K562 (cell line): ENCODE measurements around the gene CHD6. TPM values are rescaled to one million over a fixed set of nuclear protein-coding genes. Genes with fewer than 3 reads are reported as not detected.

ENCODE experiments used
- ATAC-seq: fragments of 200-7000 bp; cut with Tn5 transposase; 3 replicates; pipeline ENCODE4 v1.9.1; 2020; ENCODE audit warnings: moderate library complexity
- BruUV-seq: library from RNA; stranded (reverse); fragments of 400-500 nt; replicated peaks from 2 replicates; lab custom pipeline; 2021; lab: Mats Ljungman, UMichigan
- CTCF ChIA-PET: fragments of 300-600 bp; formaldehyde crosslinking; extraction: SDS; loops from one replicate; lab custom pipeline; 2021; ENCODE audit warnings: low intra/inter-chr PET ratio; lab: Yijun Ruan, JAX
- POLR2A ChIA-PET: fragments of 300-600, 350-650 bp; sonication (Branson Sonifier 250); formaldehyde crosslinking; extraction: SDS; loops from one replicate; lab custom pipeline; 2021; ENCODE audit warnings: antibody characterized with exemption, inconsistent platforms; lab: Yijun Ruan, JAX
- DNase-seq, 4 experiments: peaks; one replicate each; pipeline versions ENCODE4 v3.0.0 to v3.0.0-alpha.2; 2011 to 2018; ENCODE audit warnings: low spot score in 3 of 4, mixed read lengths in 3 of 4; ENCODE audit errors: extremely low read depth in 1 of 4
- FAIRE-seq: peaks from 2 replicates; lab custom pipeline; 2011; peaks lifted over from hg19 to GRCh38; lab: Jason Lieb, UNC
- H2AFZ ChIP-seq: 2 replicates; pipeline ENCODE4 v1.6.0; 2011; ENCODE audit warnings: low read depth, low read length, control low read depth, inconsistent platforms
- H3K27ac ChIP-seq: fragments of 200-600 bp; 3 replicates; pipeline ENCODE4 v1.8.0; 2011; ENCODE audit warnings: low read depth, mild to moderate bottlenecking, control low read depth, inconsistent platforms, low read length, moderate library complexity, mixed read lengths; ENCODE audit errors: extremely low read depth
- H3K27me3 ChIP-seq, 2 experiments: fragments of 300-600 bp in 1 of 2; 2 replicates in 1 of 2; 3 replicates in 1 of 2; pipeline versions ENCODE4 v1.6.0 to v1.8.0; 2011; ENCODE audit warnings: inconsistent platforms in 2 of 2, low read length in 2 of 2, mild to moderate bottlenecking in 1 of 2, mixed read lengths in 1 of 2, moderate library complexity in 1 of 2; ENCODE audit not compliant: control insufficient read depth in 2 of 2, insufficient read depth in 2 of 2
- H3K36me3 ChIP-seq: fragments of 300-600 bp; 3 replicates; pipeline ENCODE4 v1.8.0; 2011; ENCODE audit warnings: mild to moderate bottlenecking, low read length, inconsistent platforms; ENCODE audit not compliant: control insufficient read depth, insufficient read depth
- H3K4me1 ChIP-seq, 2 experiments: fragments of 200-600 bp in 1 of 2; replicated peaks in 1 of 2; 2 replicates in 1 of 2; 3 replicates in 1 of 2; pipeline versions ENCODE4 v1.5.1 to v1.8.0; 2011; ENCODE audit warnings: inconsistent platforms in 2 of 2, low read length in 2 of 2, mild to moderate bottlenecking in 1 of 2, mixed read lengths in 1 of 2, moderate library complexity in 1 of 2; ENCODE audit not compliant: control insufficient read depth in 2 of 2, insufficient read depth in 2 of 2
- H3K4me2 ChIP-seq: 2 replicates; pipeline ENCODE4 v1.6.1; 2011; ENCODE audit warnings: low read length, control low read depth, inconsistent platforms, mixed read lengths; ENCODE audit not compliant: insufficient read depth
- H3K4me3 ChIP-seq: fragments of 200-600 bp; sonication (generic), shearing (Covaris generic); 2 replicates; pipeline ENCODE4 v1.5.1; 2016; ENCODE audit warnings: control low read depth, inconsistent platforms
- H3K79me2 ChIP-seq: fragments of 200-600 bp; 3 replicates; pipeline ENCODE4 v1.8.0; 2011; ENCODE audit warnings: low read length, inconsistent platforms; ENCODE audit not compliant: control insufficient read depth, insufficient read depth
- H3K9ac ChIP-seq, 2 experiments: 2 replicates each; pipeline versions ENCODE4 v1.6.0 to v1.6.1; 2011; ENCODE audit warnings: low read depth in 2 of 2, low read length in 2 of 2, control low read depth in 1 of 2, inconsistent platforms in 1 of 2, mild to moderate bottlenecking in 1 of 2, mixed read lengths in 1 of 2; ENCODE audit not compliant: insufficient read depth in 1 of 2
- H3K9me1 ChIP-seq: one replicate; pipeline ENCODE4 v1.6.0; 2011; ENCODE audit warnings: inconsistent platforms, mild to moderate bottlenecking, low read length, moderate library complexity; ENCODE audit not compliant: control insufficient read depth, insufficient read depth
- H3K9me3 ChIP-seq: replicated peaks from 2 replicates; pipeline ENCODE4 v1.5.1; 2011; ENCODE audit warnings: low read depth, low read length, inconsistent platforms; ENCODE audit not compliant: control insufficient read depth, insufficient read depth
- H4K20me1 ChIP-seq: replicated peaks from 2 replicates; pipeline ENCODE4 v1.6.1; 2011; ENCODE audit warnings: low read length, inconsistent platforms, mixed read lengths; ENCODE audit not compliant: control insufficient read depth, insufficient read depth
- BRCA1 ChIP-seq, 2 experiments: fragments of 450-650 bp in 1 of 2; sonication (generic) in 1 of 2; formaldehyde crosslinking in 1 of 2; IDR thresholded peaks; 2 replicates each; pipeline versions ENCODE4 v1.5.0 to v1.6.1; 2017 to 2020; ENCODE audit warnings: mild to moderate bottlenecking in 1 of 2, missing genetic modification reagents in 1 of 2
- FUS ChIP-seq: fragments of 200-400 bp; formaldehyde crosslinking; optimal IDR thresholded peaks from 2 replicates; pipeline ENCODE3; 2017; ENCODE audit warnings: low read depth, low read length
- NFE2L1 ChIP-seq: fragments of 450-650 bp; IDR thresholded peaks from 2 replicates; pipeline ENCODE4 v1.6.1; 2016; ENCODE audit warnings: missing genetic modification characterization, low read depth, mild to moderate bottlenecking, missing compliant biosample characterization, moderate library complexity, borderline replicate concordance
- RBM25 ChIP-seq: fragments of 200-400 bp; formaldehyde crosslinking; IDR thresholded peaks from 2 replicates; pipeline ENCODE4 v1.6.1; 2018; ENCODE audit warnings: low read length, low read depth, moderate library complexity; ENCODE audit not compliant: severe bottlenecking
- SREBF2 ChIP-seq: sonication (generic); formaldehyde crosslinking; IDR thresholded peaks from 2 replicates; pipeline ENCODE4 v1.4.0; 2020; ENCODE audit warnings: mild to moderate bottlenecking, missing genetic modification reagents
- TOE1 ChIP-seq, 2 experiments: fragments of 450-650 bp in 1 of 2; sonication (generic) in 1 of 2; formaldehyde crosslinking in 1 of 2; IDR thresholded peaks; 2 replicates each; pipeline versions ENCODE4 v1.7.1 to v1.8.0; 2016 to 2022; ENCODE audit warnings: borderline replicate concordance in 2 of 2, mild to moderate bottlenecking in 2 of 2, antibody characterized with exemption in 1 of 2, inconsistent platforms in 1 of 2, low read depth in 1 of 2, missing genetic modification reagents in 1 of 2, moderate library complexity in 1 of 2
- ZNF316 ChIP-seq: fragments of 450-650 bp; IDR thresholded peaks from 2 replicates; pipeline ENCODE4 v1.6.1; 2016
- WGBS: fragments of 100-300 bp; shearing (Covaris generic); methylation state at CpG from one replicate; pipeline ENCODE4 v1.1.6; 2016; ENCODE audit warnings: low coverage, mixed read lengths; ENCODE audit not compliant: insufficient coverage; ENCODE audit errors: missing lambda C conversion rate; 5-methylcytosine and 5-hydroxymethylcytosine counted together
- in situ Hi-C: fragments of 300-500 bp; cut with MboI; formaldehyde crosslinking; loops from 4 replicates; pipeline ENCODE4 v1.15.0; 2018; ENCODE audit warnings: inconsistent platforms, mixed read lengths
- intact Hi-C: fragments of 100-400 bp; cut with micrococcal nuclease; formaldehyde crosslinking; loops from 2 replicates; pipeline ENCODE4 v1.14.2; 2022
- polyA plus RNA-seq, 8 experiments: library from polyadenylated mRNA; depleted of rRNA in 4 of 8; stranded (reverse) in 5 of 8; unstranded in 3 of 8; fragments of >200 nt; fragmentation: Nextera tagmentation in 2 of 8; fragmentation: Illumina TruSeq in 1 of 8; extraction: Ambion mirVana in 2 of 8; extraction: Trizol in 1 of 8; gene quantifications; 2 replicates each; pipeline versions ENCODE4 v1.2.1 to v1.2.3, GENCODE V29; 2011 to 2014; ENCODE audit warnings: inconsistent platforms in 1 of 8, missing spikeins in 1 of 8
- total RNA-seq, 7 experiments: library from RNA; depleted of rRNA in 6 of 7; stranded (reverse); fragments of >200 nt in 6 of 7; fragmentation: Illumina TruSeq in 2 of 7; extraction: Trizol in 2 of 7; gene quantifications; 2 replicates each; pipeline versions ENCODE4 v1.2.1 to v1.2.3, GENCODE V29; 2011 to 2021; ENCODE audit warnings: low replicate concordance in 1 of 7

CHD6 gene
- total and polyA plus RNA-seq, 9 of the 15 experiments (the other 6 are each of a cell fraction or from before 2014, with no cell fraction given): 3.9 to 24.2 (median 12.8) TPM

GRCh38 chr20:41621421-41621820, 3.2 kb upstream of the CHD6 start (continued):
- no peak for TF ChIP-seq SREBF2 (CRISPR knock-in tag)
- no peak for TF ChIP-seq NFE2L1
- no peak for TF ChIP-seq RBM25
- no peak for TF ChIP-seq FUS
- no peak for TF ChIP-seq BRCA1 (IDR thresholded peaks at IDR 0.05)
- TF ChIP-seq BRCA1 (CRISPR knock-in tag; IDR thresholded peaks at IDR 0.05): no peak
- TF ChIP-seq, all 486 proteins: peak for 0

- no peak overlapping the region for H3K27ac ChIP-seq
- no peaks in the 10 kb centered on the region for H3K36me3 ChIP-seq
- TF ChIP-seq TOE1 (IDR thresholded peaks at IDR 0.05; ENCODE audit: borderline replicate concordance): no peak
- no peak for TF ChIP-seq TOE1 (CRISPR knock-in tag; IDR thresholded peaks at IDR 0.05; ENCODE audit: borderline replicate concordance, low read depth)
- TF ChIP-seq ZNF316: peak; percentile 39; the same call in 1 of the 2 replicates
- POLR2A ChIA-PET: no interaction called here
- peak overlapping the region; percentile 78; the same call in 1 of the 2 replicates for H3K4me2 ChIP-seq
- no peak overlapping the region for H3K9ac ChIP-seq
- peaks cover 32% of the 10 kb centered on the region for H3K79me2 ChIP-seq
- intact Hi-C loops (loop anchor here (5.0 to 10.0 kb wide), 2 partner anchors 73 to 275 kb away; partner anchors contain the start of gene LPIN3), in situ Hi-C loops (no loop called here)
- no peaks in the 10 kb centered on the region; the same call in 1 of the 2 replicates for H4K20me1 ChIP-seq
- CTCF ChIA-PET: no interaction called here
- H3K9me3 ChIP-seq: no peaks in the 10 kb centered on the region
- H3K4me3 ChIP-seq: no peak overlapping the region
- FAIRE-seq: no peak
- H3K27me3 ChIP-seq: no peaks in the 10 kb centered on the region; a peak in 1 of 5 replicates
- H2AFZ ChIP-seq: peak overlapping the region; percentile 90
- no TSS peak for BruUV-seq
- 82% methylated on average over 5 of the region's 5 CpGs for WGBS
- no peaks in the 10 kb centered on the region for H3K9me1 ChIP-seq
- peaks cover 5 to 21% of the 10 kb centered on the region in 2 experiments for H3K4me1 ChIP-seq
- no peak for ATAC-seq
- no peak for DNase-seq
Measured at GRCh38 chr20:41619360-41620100, 1.4 kb upstream of the CHD6 start.
